Kidney (tissue), 14 donors: Measurements from ENCODE around the gene PLXNC1. TPM values are rescaled to one million over a fixed set of nuclear protein-coding genes. Genes with fewer than 3 reads are reported as not detected.

Experiments used
- DNase-seq, 5 donors: peaks; one replicate each; pipeline ENCODE4 v3.0.0-alpha.2; 2013 to 2020
- FAIRE-seq: peaks from 2 replicates; lab custom pipeline; 2012; peaks lifted over from hg19 to GRCh38; lab: Jason Lieb, UNC
- H3K27ac ChIP-seq, 2 donors: one replicate each; pipeline ENCODE4 v1.7.0; 2013; ENCODE audit warnings: low read depth in 2 of 2, low read length in 2 of 2, inconsistent platforms in 1 of 2
- H3K27me3 ChIP-seq: one replicate; pipeline ENCODE4 v1.7.1; 2013; ENCODE audit warnings: low read length, inconsistent platforms; ENCODE audit not compliant: control insufficient read depth, insufficient read depth
- H3K36me3 ChIP-seq, 3 donors: one replicate each; pipeline versions ENCODE4 v1.7.0 to v1.7.1; 2013; ENCODE audit warnings: low read length in 3 of 3, control low read depth in 1 of 3, inconsistent platforms in 1 of 3; ENCODE audit not compliant: insufficient read depth in 3 of 3, control insufficient read depth in 2 of 3
- H3K4me1 ChIP-seq, 3 donors: one replicate each; pipeline versions ENCODE4 v1.7.0 to v1.7.1; 2013; ENCODE audit warnings: low read length in 3 of 3, inconsistent platforms in 1 of 3, low read depth in 1 of 3; ENCODE audit not compliant: control insufficient read depth in 2 of 3, insufficient read depth in 2 of 3
- H3K4me3 ChIP-seq, 3 donors: one replicate each; pipeline versions ENCODE4 v1.7.0 to v1.8.1; 2013; ENCODE audit warnings: low read length in 3 of 3, control low read depth in 1 of 3, inconsistent platforms in 1 of 3
- H3K9ac ChIP-seq, 3 donors: one replicate each; pipeline versions ENCODE4 v1.7.0 to v1.7.1; 2013; ENCODE audit warnings: low read length in 3 of 3, control low read depth in 1 of 3, inconsistent platforms in 1 of 3
- H3K9me3 ChIP-seq, 3 donors: one replicate each; pipeline versions ENCODE4 v1.7.0 to v1.7.1; 2013; ENCODE audit warnings: low read length in 3 of 3, control low read depth in 1 of 3, inconsistent platforms in 1 of 3; ENCODE audit not compliant: control insufficient read depth in 2 of 3, insufficient read depth in 1 of 3
- intact Hi-C: fragments of 100-400 bp; cut with DNase I; formaldehyde crosslinking; loops from one replicate; pipeline ENCODE4 v1.11.1; 2022
- polyA plus RNA-seq: library from polyadenylated mRNA; stranded (reverse); fragments of 350-450 nt; fragmentation: Illumina TruSeq; extraction: RNeasy Lipid Tissue Mini Kit (QIAGEN cat#74804); gene quantifications from one replicate; pipeline ENCODE4 v1.2.3, GENCODE V29; 2014; ENCODE audit warnings: low read depth, low replicate concordance; ENCODE audit not compliant: insufficient read depth
- total RNA-seq: library from RNA; stranded (reverse); fragmentation: NEBNext Ultra II Directional; extraction: Animal tissue kit (Norgen Biotek cat#: 25700); gene quantifications from one replicate; pipeline ENCODE4 v1.2.1, GENCODE V29; 2021
- TF ChIP-seq, protein P1 (sequence below): IDR thresholded peaks from 3 replicates; pipeline ENCODE4 v1.5.1; 2012; ENCODE audit warnings: mild to moderate bottlenecking, moderate library complexity, borderline replicate concordance; ENCODE audit not compliant: insufficient read depth; ENCODE audit errors: extremely low read depth
- donor health status: control.
- donor health status: control.
- donor health status: control.
- donor health status: control.
- donor health status: control.
- donor health status: DM: yes; HTN: yes; CAD: no.
- donor health status: Normal renal cell carcinoma (clear cell type).

Gene PLXNC1
- total and polyA plus RNA-seq, 2 donors from 2014 or later, result 1.8 to 11.6 TPM

DNA sequence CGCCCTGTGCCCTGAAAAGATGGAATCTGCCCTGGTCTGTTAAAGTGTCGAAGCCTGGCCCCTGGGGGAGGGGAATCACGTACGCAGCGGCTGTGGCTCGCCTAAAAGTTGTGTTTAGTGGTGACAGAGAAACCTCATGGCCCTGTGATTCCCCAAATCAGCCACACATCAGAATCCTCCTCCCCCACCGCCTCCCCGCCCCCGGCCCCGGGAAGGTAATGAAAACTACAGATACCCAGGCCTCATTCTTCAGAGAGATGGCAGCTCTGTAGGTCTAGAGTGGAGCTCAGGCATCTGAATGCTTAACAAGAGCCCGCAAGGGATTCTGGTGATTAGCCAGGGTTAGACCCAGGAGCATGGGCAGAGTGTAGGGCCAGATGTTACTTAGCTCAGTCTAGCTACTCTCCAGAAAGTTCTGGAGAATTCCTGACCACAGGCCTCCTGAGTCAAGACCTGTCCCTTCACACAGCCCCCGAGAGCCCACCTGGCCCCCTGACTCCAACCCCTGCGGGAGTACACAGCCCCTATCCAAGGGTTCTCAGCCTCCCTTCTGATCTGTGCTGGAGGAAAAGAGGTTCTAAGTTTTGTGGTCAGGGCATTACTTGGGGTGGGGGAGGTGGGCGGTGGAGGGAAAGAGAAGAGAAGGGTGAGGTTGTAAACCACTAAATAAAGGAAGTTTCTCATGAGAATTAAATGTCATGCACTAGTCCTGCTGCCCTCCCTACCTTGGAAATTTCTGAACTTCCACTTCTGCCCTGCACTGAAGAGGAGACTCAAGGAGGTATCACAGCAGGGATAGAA is 114.8 kb downstream of the PLXNC1 start:
- Histone ChIP-seq H3K27me3 (no peaks in the 10 kb centered on the region), H3K27ac (peak overlapping the region; percentile 87), H3K4me3 (peak overlapping the region in 2 of 3 donors; percentile 79 to 87), H3K4me1 (peaks cover 0 to 9% (median 6%) of the 10 kb centered on the region in 3 donors), H3K9me3 (no peaks in the 10 kb centered on the region), H3K9ac (peak overlapping the region in 2 of 3 donors; percentile 51 to 76), H3K36me3 (no peaks in the 10 kb centered on the region)
- FAIRE-seq (no peak), DNase-seq (no peak)
- TF ChIP-seq, protein P1, sequence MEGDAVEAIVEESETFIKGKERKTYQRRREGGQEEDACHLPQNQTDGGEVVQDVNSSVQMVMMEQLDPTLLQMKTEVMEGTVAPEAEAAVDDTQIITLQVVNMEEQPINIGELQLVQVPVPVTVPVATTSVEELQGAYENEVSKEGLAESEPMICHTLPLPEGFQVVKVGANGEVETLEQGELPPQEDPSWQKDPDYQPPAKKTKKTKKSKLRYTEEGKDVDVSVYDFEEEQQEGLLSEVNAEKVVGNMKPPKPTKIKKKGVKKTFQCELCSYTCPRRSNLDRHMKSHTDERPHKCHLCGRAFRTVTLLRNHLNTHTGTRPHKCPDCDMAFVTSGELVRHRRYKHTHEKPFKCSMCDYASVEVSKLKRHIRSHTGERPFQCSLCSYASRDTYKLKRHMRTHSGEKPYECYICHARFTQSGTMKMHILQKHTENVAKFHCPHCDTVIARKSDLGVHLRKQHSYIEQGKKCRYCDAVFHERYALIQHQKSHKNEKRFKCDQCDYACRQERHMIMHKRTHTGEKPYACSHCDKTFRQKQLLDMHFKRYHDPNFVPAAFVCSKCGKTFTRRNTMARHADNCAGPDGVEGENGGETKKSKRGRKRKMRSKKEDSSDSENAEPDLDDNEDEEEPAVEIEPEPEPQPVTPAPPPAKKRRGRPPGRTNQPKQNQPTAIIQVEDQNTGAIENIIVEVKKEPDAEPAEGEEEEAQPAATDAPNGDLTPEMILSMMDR, result no peak
- intact Hi-C loops, result no loop called here

DNA sequence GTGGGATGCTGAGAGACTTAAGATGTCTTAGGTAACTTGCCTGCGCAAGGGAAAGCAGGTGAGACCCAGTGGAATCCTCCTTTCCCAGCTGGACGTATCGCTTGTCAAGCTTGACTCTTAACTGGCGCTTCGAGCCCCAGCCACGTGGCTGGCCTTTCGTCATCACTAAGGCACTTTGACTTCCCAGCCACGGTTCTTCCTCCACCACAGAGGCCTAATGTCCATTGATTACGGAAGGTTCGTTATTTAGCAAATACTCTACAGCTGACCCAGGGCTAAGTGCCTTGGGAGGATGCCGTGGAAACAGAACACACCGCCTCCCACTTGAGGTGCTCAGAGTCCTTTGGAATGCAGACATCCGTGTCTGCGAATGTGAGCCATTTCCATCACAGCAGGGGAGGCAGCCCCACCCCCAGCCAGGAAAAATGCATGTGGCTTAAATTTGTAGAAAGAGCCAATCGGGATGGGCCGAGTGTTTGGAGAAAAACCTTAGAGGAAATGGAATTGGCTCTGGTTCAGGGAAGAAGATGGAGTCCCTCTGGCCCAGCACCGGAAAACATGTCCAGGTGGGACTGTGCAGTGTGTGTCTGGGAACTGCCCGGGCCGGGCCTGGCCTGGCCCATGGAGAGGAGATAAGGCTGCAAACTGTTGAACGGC is 115.7 kb downstream of the PLXNC1 start:
- Histone ChIP-seq H3K4me1 (peaks cover 0 to 9% (median 6%) of the 10 kb centered on the region in 3 donors), H3K27me3 (no peaks in the 10 kb centered on the region), H3K36me3 (no peaks in the 10 kb centered on the region), H3K4me3 (no peak overlapping the region), H3K27ac (peak overlapping the region in 1 of 2 donors; percentile 26), H3K9ac (no peak overlapping the region), H3K9me3 (no peaks in the 10 kb centered on the region)
- intact Hi-C loops, result no loop called here
- TF ChIP-seq, protein P1, result no peak
- DNase-seq, result no peak
- no peak for FAIRE-seq

DNA sequence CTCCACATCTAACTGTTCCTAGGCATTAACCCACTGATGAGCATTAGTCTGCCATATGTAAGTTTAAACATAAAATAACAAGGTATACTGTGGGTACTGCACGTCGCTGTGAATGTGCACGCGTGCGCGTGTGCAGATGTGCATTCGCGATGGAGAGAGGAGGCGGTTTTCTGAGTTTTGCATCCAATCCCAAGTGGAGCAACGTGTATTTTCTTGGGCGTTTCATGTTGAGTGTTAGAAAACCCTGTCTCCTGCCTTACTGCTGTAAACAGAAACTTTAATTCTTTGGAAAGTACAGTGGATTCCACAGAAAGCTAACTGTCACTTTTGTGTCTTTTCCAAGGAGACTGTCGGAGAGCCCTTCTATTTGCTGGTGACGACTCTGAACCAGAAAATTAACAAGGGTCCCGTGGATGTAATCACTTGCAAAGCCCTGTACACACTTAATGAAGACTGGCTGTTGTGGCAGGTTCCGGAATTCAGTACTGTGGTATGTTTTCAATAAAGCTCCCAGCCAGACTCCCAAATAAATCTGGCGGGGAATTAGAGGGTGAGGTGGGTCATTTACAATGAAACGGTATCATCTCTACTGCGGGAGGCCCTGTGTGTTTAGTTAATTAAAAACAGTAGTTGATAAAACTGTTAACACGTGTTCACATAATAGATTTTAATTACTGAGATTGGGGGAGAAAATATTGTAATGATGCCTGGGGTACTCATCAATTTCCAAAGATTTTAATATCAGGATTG is 116.5 kb downstream of the PLXNC1 start:
- DNase-seq (no peak), FAIRE-seq (no peak)
- H3K4me1 ChIP-seq, result peaks cover 0 to 9% (median 6%) of the 10 kb centered on the region in 3 donors
- H3K27me3 ChIP-seq, result no peaks in the 10 kb centered on the region
- TF ChIP-seq, protein P1, result no peak
- no peak overlapping the region for H3K9ac ChIP-seq
- intact Hi-C loops, result no loop called here
- H3K4me3 ChIP-seq, result no peak overlapping the region
- no peaks in the 10 kb centered on the region for H3K9me3 ChIP-seq
- H3K27ac ChIP-seq, result no peak overlapping the region
- no peaks in the 10 kb centered on the region for H3K36me3 ChIP-seq
